Right kidney (tissue), 1 donor: Measurements from ENCODE around the gene ZNF787.

Experiments
- DNase-seq: peaks from one replicate; pipeline ENCODE4 v3.0.0-alpha.2; 2016

ZNF787 gene

GRCh38 chr19:56088497-56089215, 32.4 kb downstream of the ZNF787 start:
- DNase-seq, result no peak

- DNase-seq, result no peak
Observed at GRCh38 chr19:56087647-56088496, 33.2 kb downstream of the ZNF787 start.

DNA sequence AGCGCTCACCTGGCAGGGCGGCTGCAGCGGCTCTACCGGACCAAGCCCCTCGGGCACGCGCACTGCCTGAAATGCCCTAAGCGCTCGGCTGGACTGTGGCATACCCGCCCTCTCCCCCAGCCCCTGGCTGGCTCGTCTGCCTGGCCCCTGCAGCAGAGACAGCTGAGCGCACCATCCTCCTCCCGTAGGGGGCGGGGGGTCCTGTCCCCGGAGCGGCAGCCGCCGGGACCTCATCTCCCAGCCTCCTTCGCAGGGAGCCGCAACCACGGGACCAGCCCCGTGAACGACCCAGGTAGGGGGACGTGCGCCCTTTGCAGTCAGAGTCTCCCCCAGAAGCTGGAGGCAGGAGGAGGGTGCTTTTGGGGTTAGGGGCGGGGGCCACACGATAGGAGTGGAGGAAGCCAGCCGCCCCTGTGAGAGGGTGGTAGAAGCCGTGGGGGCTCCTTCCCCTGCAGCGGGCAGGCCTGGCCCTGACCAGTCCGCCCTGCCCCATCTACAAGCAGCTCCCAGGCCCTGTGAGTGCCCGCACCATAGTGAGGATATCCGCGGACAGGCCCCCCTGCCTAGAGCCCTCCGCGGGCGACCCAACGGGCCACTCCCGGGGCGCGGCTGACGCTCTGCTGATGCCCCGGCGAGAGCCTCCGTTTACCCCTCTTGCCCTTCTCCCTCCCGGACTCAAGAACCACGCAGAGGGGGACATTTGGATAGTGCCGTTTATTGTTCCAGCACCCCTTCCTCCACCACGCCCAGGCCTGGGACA, 34.2 kb downstream of the ZNF787 start:
- DNase-seq, result no peak

DNA sequence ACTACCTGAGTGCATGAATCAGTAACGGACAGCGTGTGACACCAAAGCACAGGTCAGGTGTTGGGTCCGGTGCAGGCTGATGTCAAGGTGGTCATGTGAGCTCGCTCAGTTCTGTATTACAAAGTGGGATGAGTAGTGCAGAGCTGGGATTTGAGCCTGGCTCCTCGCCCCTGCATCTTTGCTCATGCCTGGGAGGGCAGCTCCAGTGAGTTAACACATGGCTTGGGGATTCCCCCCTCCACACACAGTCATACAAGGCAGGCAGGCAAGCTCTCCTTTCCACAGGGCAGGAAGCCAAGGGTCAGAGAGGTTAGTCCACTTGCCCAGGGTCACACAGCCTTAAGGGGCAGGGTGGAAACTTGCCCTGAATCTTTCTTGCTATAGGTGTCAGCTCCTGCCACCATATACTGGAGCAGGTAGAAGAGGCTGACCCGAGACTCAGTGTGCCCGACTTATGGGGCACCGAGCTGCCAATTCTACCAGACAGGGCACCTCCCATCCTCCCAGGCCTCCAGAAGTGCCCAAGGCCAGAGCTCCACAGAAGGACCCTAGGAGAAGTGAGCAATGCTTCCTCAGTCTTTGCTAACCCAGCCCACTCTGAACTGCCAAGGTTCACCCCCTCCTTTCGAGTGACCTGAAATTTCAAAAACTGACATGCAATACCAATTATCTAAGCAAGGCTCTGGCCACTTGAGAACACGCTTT, 35.4 kb downstream of the ZNF787 start:
- DNase-seq, result no peak

DNA sequence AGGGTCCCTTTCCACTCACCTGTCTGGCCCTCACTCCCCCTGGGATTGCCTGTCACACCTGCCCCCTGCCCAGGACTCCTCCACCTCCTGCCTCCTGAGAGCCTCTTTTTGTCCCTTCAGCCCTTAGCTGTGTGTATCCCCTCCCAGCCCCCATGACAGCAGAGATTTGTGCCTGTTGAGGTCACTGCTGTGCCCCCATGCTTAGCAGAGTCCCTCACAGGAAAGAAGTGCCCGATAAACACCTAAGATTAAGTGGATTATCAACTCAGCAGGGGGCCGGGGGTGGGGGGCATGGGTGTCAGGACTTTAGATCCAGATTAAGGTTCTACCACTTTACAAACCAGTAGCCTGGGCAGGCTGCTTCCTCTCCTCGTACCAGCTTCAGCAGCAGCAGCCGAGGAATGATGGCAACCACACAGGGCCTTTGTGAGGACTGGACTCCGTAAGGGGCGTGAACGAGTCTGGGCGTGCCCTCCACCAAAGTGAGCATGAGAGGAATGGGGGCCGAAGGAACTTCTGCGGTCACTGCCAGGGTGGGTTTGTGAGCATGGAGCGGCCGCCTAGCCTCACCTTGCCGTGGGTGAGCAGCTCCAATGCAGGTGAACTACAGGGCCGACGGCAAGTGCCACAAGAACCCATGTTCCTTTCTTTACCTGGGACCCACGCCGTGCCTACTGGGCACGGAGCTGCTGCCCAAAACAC, 36.1 kb downstream of the ZNF787 start:
- no peak for DNase-seq

DNA sequence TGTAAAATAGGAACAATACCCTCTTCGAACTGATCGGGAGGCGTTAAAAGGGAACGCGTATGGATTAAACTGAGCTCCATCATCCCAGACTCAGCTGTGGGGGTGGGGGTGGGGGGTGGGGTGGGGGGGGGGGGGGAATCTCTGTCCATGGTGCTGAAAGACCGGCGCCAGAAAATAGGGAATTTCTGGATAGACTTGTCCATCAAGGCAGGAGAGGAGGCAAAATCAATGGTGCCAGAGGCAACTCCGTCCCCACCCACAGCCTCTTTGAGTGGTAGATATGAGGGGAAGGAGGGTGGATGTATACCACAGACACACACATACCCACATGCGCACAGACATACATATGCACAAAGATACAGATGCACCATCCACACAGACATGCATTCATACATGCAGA, 37.4 kb downstream of the ZNF787 start:
- no peak for DNase-seq

GRCh38 chr19:56080669-56081401, 40.3 kb downstream of the ZNF787 start:
- peak; percentile 67 for DNase-seq

DNA sequence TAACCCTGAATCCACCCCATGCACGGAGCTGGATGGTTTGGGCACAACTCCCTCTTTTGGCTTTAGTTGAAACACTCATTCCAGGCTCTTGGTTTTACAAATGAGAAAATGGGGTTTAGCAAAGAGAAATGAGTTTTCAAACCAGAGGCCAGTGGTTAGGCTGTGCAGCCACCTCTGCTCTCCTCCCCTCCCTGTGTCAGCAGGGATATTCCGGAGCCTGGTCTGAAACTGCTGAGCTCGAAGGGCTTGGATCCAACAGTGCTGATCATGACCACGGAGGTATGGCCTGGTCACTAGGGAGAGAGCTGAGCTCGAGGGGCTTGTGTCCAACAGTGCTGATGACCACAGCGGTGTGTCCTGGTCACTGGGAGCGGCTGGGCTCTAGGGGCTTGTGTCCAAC, 41.5 kb downstream of the ZNF787 start:
- DNase-seq, result no peak

- DNase-seq, result peak; percentile 38
Observed at GRCh38 chr19:56076498-56076897, 44.6 kb downstream of the ZNF787 start.

DNA sequence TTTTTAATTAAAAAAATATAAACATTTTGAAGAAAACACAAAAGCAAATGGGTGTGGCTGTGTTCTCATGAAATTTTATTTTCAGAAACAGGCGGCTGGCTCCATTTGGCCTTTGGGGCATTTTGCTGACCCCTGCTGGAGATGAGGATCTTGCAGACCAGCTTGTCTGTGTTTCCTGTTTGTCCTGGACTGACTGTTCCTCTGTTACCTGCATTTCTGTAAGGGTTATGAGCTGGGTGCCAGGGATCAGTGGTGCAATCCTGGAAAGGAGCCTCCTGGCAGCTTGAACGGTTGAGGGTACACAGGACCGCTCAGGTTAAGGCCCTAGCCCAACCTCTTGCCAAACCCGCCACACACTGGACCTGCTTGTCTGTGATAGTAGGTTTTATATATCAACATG, 49.9 kb downstream of the ZNF787 start:
- no peak for DNase-seq

GRCh38 chr19:56069642-56070041, 51.5 kb downstream of the ZNF787 start:
- no peak for DNase-seq

GRCh38 chr19:56066152-56067023, 54.7 kb downstream of the ZNF787 start:
- DNase-seq, result peak; percentile 75

GRCh38 chr19:56053596-56053995, 67.5 kb downstream of the ZNF787 start:
- DNase-seq, result no peak
